KMS-11 (cell line): ENCODE results near the gene LCN1.
"Not testable (repeated sequence)": the region's sequence is repeated elsewhere in the genome, so short reads cannot be mapped to it uniquely, and the experiment has no call there.

Source experiments
- H2AFZ ChIP-seq: fragments of 200-600 bp; sonication (generic); 2 replicates; pipeline ENCODE4 v1.6.1; 2016; ENCODE audit warnings: antibody characterized with exemption, mixed run types, low read depth
- H3K27ac ChIP-seq: fragments of 200-600 bp; sonication (generic); 2 replicates; pipeline ENCODE4 v1.6.1; 2016; ENCODE audit warnings: mild to moderate bottlenecking, mixed run types
- H3K27me3 ChIP-seq: fragments of 200-600 bp; sonication (generic); 2 replicates; pipeline ENCODE4 v1.6.1; 2017; ENCODE audit warnings: mild to moderate bottlenecking, low read depth, mixed run types, moderate library complexity; ENCODE audit not compliant: insufficient read depth
- H3K36me3 ChIP-seq: fragments of 200-600 bp; sonication (generic); 2 replicates; pipeline ENCODE4 v1.6.1; 2017; ENCODE audit warnings: mild to moderate bottlenecking, mixed run types; ENCODE audit not compliant: insufficient read depth
- H3K4me1 ChIP-seq: fragments of 200-600 bp; sonication (generic); 2 replicates; pipeline ENCODE4 v1.6.1; 2016; ENCODE audit warnings: mild to moderate bottlenecking, low read depth, mixed run types; ENCODE audit not compliant: poor library complexity, severe bottlenecking
- H3K4me2 ChIP-seq: fragments of 200-600 bp; sonication (generic); 2 replicates; pipeline ENCODE4 v1.7.0; 2016; ENCODE audit warnings: mild to moderate bottlenecking, mixed run types
- H3K4me3 ChIP-seq: fragments of 200-600 bp; sonication (generic); IDR thresholded peaks from 2 replicates; pipeline ENCODE4 v1.6.1; 2017; ENCODE audit warnings: low read depth, low read length, mixed read lengths; ENCODE audit not compliant: insufficient read depth
- H3K79me2 ChIP-seq: fragments of 200-600 bp; sonication (generic); 2 replicates; pipeline ENCODE4 v1.6.1; 2016; ENCODE audit warnings: low read depth, mixed run types; ENCODE audit not compliant: insufficient read depth
- H3K9ac ChIP-seq: fragments of 200-600 bp; sonication (generic); 2 replicates; pipeline ENCODE4 v1.6.1; 2016; ENCODE audit warnings: mild to moderate bottlenecking, mixed run types
- H4K20me1 ChIP-seq: fragments of 200-600 bp; sonication (generic); 2 replicates; pipeline ENCODE4 v1.6.1; 2016; ENCODE audit warnings: mild to moderate bottlenecking, mixed run types; ENCODE audit not compliant: insufficient read depth
- CTCF ChIP-seq: fragments of 200-600 bp; sonication (generic); conservative IDR thresholded peaks from 2 replicates; pipeline ENCODE4 v1.6.1; 2017; ENCODE audit warnings: low read depth, mild to moderate bottlenecking, antibody characterized with exemption, low read length, moderate library complexity, mixed read lengths

The LCN1 gene

GRCh38 chr9:135530146-135530545 lies 8.9 kb downstream of the LCN1 start:
- Histone ChIP-seq H3K4me2 (no peak overlapping the region), H2AFZ (no peak overlapping the region), H3K27me3 (peaks cover 38% of the 10 kb centered on the region; the same call in 1 of the 2 replicates), H3K79me2 (no peaks in the 10 kb centered on the region), H3K4me1 (no peaks in the 10 kb centered on the region), H4K20me1 (no peaks in the 10 kb centered on the region), H3K4me3 (no peak overlapping the region), H3K9ac (no peak overlapping the region), H3K36me3 (no peaks in the 10 kb centered on the region), H3K27ac (no peak overlapping the region)
- no peak for TF ChIP-seq CTCF

GRCh38 chr9:135531096-135531495 lies 9.9 kb downstream of the LCN1 start:
- Histone ChIP-seq H3K4me1 (no peaks in the 10 kb centered on the region), H4K20me1 (no peaks in the 10 kb centered on the region)
- TF ChIP-seq CTCF: no peak

GRCh38 chr9:135533113-135533512 lies 11.9 kb downstream of the LCN1 start:
- no peak overlapping the region for H3K9ac ChIP-seq
- TF ChIP-seq CTCF: no peak
- H2AFZ ChIP-seq: no peak overlapping the region
- no peak overlapping the region for H3K27ac ChIP-seq
- no peaks in the 10 kb centered on the region for H3K4me1 ChIP-seq
- no peaks in the 10 kb centered on the region for H3K79me2 ChIP-seq
- H3K4me2 ChIP-seq: no peak overlapping the region
- H4K20me1 ChIP-seq: no peaks in the 10 kb centered on the region
- H3K4me3 ChIP-seq: no peak overlapping the region
- H3K27me3 ChIP-seq: peaks cover 50% of the 10 kb centered on the region; the same call in 1 of the 2 replicates
- H3K36me3 ChIP-seq: no peaks in the 10 kb centered on the region

More at GRCh38 chr9:135531096-135531495, 9.9 kb downstream of the LCN1 start:
- H3K4me3 ChIP-seq: no peak overlapping the region
- no peaks in the 10 kb centered on the region for H3K79me2 ChIP-seq
- H3K9ac ChIP-seq: no peak overlapping the region
- H2AFZ ChIP-seq: no peak overlapping the region
- no peaks in the 10 kb centered on the region for H3K36me3 ChIP-seq
- no peak overlapping the region for H3K27ac ChIP-seq
- peaks cover 39% of the 10 kb centered on the region; the same call in 1 of the 2 replicates for H3K27me3 ChIP-seq
- no peak overlapping the region for H3K4me2 ChIP-seq

GRCh38 chr9:135533674-135534073 lies 12.4 kb downstream of the LCN1 start:
- no peaks in the 10 kb centered on the region for H3K36me3 ChIP-seq
- H3K27me3 ChIP-seq: peaks cover 51% of the 10 kb centered on the region; the same call in 1 of the 2 replicates
- no peak overlapping the region for H3K9ac ChIP-seq
- no peak overlapping the region for H2AFZ ChIP-seq
- H3K4me3 ChIP-seq: no peak overlapping the region
- no peak for TF ChIP-seq CTCF
- no peaks in the 10 kb centered on the region for H3K79me2 ChIP-seq
- no peak overlapping the region for H3K27ac ChIP-seq
- no peaks in the 10 kb centered on the region for H3K4me1 ChIP-seq
- H3K4me2 ChIP-seq: no peak overlapping the region
- H4K20me1 ChIP-seq: no peaks in the 10 kb centered on the region

- H3K79me2 ChIP-seq: not testable (repeated sequence)
- peaks cover 52% of the 10 kb centered on the region; the same call in 1 of the 2 replicates for H3K27me3 ChIP-seq
Observed at GRCh38 chr9:135534192-135534711, 13.0 kb downstream of the LCN1 start.

GRCh38 chr9:135534826-135535225 lies 13.6 kb downstream of the LCN1 start:
- H3K9ac ChIP-seq, H4K20me1 ChIP-seq, H3K4me1 ChIP-seq, H3K79me2 ChIP-seq, H3K4me2 ChIP-seq, H3K27ac ChIP-seq, H3K36me3 ChIP-seq, H2AFZ ChIP-seq, H3K4me3 ChIP-seq: not testable (repeated sequence)
- peaks cover 50% of the 10 kb centered on the region; the same call in 1 of the 2 replicates for H3K27me3 ChIP-seq

More at GRCh38 chr9:135534192-135534711, 13.0 kb downstream of the LCN1 start:
- H3K36me3 ChIP-seq, H3K4me1 ChIP-seq, H3K4me3 ChIP-seq, H3K27ac ChIP-seq, H2AFZ ChIP-seq, H4K20me1 ChIP-seq, H3K4me2 ChIP-seq, H3K9ac ChIP-seq: not testable (repeated sequence)

GRCh38 chr9:135535631-135536030 lies 14.4 kb downstream of the LCN1 start:
- H3K36me3 ChIP-seq, H3K27ac ChIP-seq, H3K4me3 ChIP-seq, H3K9ac ChIP-seq, H4K20me1 ChIP-seq, H3K4me2 ChIP-seq, H3K4me1 ChIP-seq, H2AFZ ChIP-seq, H3K79me2 ChIP-seq: not testable (repeated sequence)
- H3K27me3 ChIP-seq: peaks cover 42% of the 10 kb centered on the region; the same call in 1 of the 2 replicates
